CD4-positive, alpha-beta T cell treated with Interleukin-10 for 1 hour (primary cell): ENCODE measurements around the gene GABBR1.

ENCODE experiments used
- DNase-seq: peaks from one replicate; pipeline ENCODE4 v3.0.0-alpha.2; 2020

The GABBR1 gene

GRCh38 chr6:29652198-29652584, 19.2 kb upstream of the GABBR1 start:
- no peak for DNase-seq

GRCh38 chr6:29651413-29652197, 18.6 kb upstream of the GABBR1 start:
- DNase-seq = peak; percentile 60

DNA sequence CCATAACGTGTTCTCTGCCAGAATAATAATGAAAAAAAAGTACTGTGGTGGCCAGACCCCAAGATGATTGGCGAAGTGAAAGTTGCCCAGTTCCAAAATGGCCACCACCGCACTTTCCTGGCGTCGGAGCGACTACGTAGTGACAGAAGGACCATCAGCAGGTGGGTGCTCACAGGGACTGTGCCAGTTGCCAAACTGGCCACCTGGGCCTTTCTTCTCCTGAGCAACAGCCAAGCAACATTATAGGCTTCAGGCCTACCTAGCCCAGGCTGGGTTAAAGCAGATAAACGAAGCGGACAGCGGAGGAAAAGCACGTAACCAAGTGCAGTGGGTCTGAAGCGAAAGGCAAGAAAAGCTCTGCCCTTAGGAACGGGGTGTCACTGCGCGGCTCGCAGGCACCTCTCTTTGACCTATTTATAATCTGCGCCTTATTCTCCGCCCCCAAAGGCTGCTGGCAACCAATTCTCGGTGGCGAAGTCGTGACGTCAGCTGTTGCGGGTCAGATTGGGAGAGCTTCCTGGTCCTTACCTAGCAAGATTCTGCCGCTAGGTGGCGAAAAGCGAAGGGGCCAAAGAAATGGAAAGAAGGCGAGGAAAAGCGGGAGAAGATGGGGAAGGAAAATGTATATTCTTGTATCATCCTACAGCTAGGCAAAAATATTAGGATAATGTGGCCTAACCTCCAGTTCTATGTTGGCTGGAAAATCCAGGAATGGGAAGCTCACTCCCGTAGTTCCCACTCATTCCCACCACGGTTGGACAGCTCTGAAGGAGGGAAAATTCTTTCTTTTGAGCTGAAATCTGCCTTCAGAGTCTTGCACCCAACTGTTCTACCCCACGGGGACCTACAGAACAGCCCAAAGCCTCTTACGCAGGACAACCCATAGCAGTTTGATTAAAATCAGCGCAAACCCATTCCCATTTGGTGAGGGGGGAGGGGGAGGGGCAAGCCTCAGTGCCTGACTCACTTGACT, 17.0 kb upstream of the GABBR1 start:
- peak; percentile 99 for DNase-seq

DNA sequence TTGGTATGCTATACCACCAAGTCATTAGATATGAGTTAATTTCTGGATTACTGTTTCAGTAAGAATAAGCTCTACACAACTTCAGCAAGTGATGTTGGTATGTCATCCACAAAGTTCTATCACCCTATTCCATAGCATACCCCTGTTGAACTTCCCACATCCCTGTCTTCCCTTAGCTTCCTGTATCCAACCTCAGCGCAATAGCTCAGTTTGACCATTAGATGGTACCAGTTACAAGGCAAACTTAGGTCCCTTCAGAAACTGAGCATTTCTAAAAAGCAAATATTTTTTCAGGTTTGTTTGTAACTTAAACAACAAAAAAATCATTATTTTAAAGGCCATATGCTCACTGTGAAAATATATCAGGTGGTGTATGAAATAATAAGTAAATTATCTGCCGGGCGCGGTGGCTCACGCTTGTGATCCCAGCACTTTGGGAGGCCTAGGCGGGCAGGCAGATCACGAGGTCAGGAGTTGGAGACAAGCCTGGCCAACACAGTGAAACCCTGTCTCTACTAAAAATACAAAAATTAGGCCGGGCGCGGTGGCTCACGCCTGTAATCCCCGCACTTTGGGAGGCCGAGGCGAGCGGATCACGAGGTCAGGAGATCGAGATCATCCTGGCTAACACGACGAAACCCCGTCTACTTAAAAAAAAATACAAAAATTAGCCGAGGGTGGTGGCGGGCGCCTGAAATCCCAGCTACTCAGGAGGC, 15.1 kb upstream of the GABBR1 start:
- DNase-seq = no peak

- DNase-seq = peak; percentile 45
These were observed 8.6 kb upstream of the GABBR1 start for GRCh38 chr6:29641430-29642148.

DNA sequence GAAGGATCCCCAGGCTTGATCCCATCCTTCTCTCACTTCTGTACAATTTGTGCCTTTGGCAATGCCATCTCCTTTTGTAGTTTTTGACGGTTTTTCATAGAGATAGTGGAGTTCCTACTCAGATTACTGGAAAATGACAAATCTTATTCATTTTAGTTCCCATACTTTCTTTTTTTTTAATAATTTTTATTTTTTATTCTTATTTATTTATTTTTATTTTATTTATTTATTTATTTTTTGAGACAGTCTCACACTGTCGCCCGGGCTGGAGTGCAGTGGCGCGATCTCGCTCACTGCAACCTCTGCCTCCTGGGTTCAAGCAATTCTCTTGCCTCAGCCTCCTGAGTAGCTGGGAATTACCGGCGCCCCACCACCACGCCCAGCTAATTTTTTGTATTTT, 4.3 kb upstream of the GABBR1 start:
- no peak for DNase-seq

- no peak for DNase-seq
These were observed 537 bp upstream of the GABBR1 start for GRCh38 chr6:29633534-29633905.

DNA sequence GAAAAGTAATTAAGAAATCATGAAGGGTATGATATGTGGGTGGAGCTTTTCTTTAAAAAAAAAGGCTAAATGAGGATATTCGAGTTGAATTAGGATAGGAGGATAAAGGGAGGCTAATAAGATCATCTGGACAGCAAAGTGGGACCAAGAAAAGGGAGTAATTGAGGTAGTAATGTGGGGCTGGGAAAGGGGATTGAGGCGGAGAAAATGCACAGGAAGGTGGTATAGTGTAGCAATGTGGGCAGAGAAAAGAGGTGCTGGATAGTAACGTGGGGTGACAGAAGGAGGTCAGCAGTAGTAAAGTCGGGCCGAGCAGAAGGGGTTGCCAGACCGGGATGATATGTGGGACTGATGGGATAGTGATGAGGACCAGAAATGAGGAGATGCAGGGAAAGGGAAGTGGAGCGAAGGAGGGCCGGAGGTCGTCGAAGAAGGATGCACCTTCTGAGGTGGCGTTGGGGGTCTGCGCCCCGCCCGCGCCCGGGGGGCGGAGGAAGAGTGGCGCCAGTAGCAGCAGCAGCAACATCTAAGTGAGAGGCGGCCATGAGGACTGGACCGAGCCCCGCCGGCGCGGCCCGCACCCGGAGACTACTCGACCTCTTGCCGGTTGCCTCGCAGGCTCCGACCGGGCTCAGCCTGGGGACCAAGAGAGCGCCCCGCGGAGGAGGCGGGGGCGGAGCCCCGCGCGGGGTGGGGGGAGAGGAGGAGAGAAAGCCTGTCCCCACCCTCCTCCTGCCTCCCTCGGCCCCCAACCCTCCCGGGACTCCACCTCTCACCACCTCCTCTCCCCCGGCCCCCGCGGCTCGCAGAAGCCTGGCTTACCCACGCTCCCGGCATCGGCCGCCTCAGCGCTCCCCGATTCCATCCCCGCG, 887 bp downstream of the GABBR1 start:
- DNase-seq = peak; percentile 72

DNA sequence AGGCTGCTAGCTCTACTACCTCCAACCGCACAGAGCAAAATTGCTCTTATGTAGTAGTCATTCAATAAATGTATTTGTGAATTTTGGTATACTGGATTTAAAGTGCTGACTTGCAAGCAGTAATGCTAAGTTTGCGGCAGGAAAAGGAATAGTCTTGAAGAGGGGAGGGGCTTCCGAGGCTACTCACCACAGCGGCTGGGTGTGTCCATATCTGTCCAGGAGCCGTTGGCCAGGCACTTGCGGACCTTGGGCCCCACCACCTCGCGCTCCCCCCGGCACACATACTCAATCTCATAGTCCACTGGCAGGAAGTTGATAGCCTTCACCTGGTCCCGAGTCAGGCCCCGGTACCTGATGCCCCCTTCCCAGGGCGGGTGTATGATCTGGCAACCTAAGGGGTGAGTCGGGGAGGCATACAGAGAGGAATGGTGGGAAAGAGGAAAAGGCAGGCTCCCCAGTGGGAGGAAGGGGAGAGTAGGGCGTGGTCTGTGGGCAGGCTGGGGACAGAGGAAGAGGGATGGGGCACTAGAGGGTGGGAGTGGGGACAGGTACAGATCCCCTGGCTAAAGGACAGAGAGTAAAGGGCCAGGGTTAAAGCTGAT, 1.7 kb downstream of the GABBR1 start:
- no peak for DNase-seq

DNA sequence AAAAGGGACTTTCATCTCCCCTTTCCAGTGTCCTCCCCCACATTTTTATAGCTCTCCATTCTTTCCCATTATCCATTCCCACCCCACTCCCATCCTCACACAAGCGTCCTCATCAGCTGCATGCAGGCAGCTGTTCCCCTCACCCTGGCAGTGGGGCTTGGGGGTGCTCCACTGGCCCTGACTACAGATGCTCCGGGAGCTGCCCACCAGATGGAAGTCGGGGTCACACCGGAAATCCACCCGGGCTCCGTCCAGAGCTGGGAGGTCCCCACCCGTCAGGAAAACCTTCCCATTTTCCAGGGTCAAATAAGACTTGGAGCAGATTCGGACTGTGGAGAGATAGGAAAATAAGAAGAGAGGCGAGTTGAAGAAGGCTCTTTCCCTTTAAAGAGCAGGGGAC, 2.7 kb downstream of the GABBR1 start:
- no peak for DNase-seq

GRCh38 chr6:29629571-29629970, 3.4 kb downstream of the GABBR1 start:
- no peak for DNase-seq

DNA sequence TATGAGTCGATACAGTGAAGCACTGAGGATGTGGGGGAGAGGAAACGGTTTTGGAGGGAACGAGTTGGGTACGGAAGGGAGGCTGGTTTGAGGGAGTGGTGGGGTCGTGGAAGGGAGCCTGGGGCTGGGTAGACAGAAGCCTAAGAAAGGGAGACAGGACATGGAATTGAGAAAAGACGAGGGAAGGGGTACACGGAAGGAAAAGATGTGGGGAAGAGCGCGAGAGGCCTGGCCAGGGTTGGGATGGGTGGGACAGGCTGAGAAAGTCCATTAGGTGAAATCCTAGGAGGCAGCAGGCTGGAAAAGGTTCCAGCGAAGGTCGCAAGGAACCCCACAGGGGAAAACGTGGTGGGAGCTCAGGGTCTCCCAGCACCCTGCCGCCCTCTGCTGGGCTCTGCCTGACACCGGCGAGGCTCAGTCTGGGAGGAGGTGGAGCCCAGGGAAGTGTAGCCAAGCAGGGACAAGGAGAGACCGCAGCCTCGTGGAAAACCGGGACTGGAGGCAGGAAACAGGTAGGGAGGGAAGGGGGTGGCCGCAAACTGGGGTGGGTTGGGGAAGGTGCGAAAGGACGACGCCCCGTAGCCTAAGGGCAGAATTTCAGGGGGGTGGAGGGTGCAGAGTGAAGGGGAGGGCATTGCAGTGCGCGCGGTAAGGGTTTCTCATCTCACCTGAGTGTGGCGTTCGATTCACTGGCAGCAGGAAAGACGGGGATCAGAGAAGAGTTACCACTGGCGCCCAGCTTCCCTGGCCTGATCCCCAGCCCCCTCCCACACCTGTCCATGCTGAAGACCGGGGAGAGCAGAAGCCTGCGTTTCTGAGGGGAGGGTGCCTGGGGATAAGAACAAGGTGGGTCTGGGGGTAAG, 4.3 kb downstream of the GABBR1 start:
- DNase-seq = peak; percentile 54

DNA sequence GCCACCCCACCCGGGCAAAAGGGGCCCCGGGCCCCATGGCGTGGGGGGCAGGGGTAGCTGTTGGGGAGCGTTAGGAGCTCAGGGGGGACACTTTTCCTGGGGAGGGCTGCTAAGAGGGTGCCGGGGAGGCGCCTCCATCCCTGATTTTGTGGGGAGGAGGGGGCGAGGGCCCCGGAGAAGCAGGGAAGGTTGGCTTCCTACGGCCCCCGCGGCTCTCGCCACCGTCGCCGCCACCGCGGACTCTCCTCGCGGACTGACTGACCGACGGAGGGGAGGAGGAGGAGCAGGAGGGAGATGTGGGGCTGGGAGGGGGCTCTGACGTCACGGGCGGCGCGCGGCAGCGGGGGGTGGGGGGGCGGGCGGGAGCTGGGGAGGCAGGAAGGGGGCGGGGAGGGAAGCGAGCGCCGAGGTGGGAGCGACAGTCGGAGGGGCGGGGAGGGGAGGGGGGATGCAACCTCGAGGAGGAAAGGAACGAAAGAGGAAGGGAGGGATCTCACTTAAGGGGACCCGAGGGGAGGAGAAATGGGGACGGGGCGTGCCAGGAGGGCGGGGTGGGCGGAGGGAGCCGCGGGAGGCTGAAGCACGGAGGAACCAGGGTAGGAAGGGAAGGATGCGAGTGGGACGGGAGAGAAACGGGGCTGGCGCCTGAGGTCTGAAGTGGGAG, 5.1 kb downstream of the GABBR1 start:
- DNase-seq = peak; percentile 74

DNA sequence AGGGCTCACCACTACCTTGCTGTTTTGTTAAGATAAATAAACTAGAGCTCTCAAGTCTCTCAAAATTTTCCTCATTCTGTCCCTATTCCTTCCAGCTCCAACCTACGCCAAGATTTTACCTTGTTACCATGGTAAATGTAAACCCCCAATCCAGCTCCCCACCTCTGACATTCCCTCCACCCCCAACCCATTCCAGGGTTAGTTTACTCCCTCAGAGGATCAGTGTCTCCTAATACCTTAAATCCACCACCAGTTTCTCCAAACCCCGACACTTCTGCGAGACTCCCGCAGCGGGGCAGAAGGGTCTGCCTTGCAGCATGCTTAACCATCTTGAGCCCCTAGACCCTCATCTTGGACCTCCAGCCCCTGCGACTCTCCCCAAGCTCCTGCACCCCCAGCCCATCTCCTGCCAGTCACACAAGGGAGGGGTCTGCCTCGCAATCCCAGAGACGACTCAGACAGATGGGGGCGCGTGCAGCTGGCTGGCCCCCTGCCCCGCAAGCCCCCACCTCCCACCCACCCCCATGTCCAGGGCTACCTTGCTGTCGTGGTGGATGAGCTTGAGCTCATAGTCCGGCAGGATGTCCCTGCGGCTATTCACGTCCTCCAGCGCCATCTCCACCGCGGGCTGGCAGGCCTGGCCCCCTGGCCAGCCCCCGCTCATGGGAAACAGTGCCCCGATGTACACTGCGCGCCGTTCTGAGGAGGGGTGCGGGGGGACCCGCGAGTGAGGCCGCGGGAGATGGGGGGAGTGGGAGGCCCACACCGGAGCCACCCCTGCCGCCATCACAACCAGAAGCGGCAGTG, 5.8 kb downstream of the GABBR1 start:
- no peak for DNase-seq

GRCh38 chr6:29625337-29625930, 7.5 kb downstream of the GABBR1 start:
- DNase-seq = no peak

GRCh38 chr6:29624520-29624961, 8.4 kb downstream of the GABBR1 start:
- DNase-seq = no peak

- no peak for DNase-seq
These were observed 12.4 kb downstream of the GABBR1 start for GRCh38 chr6:29620630-29621029.

DNA sequence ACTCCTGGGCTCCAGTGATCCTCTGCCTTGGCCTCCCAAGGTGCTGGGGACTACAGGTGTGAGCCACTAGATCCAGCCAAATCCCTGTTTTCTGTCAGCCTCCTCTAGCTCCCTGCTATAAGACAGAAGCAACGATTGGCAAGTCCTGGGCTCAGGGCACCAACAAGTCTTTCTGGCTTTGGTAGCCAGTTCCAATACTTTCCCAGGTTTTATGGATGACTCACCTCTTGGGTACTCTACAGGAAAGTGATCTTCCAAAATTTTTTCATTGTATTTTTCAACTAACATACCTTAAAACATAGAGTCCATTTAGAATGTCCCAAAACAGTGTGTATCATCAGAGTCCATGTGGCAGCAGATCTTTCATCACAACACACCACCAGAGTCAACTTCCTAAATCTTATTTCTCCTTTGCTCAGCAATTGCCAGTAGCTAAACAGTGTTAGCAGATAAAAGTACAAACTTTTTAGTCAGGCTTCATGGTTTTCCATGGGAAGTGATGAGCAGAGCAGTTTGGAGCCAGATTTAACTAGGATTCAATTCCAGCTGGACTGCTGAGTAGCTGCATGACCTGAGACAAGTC, 13.3 kb downstream of the GABBR1 start:
- DNase-seq = no peak
